Neural cell (in vitro differentiated cells): ENCODE data around the gene PRXL2A. TPM values are rescaled to one million over a fixed set of nuclear protein-coding genes. Genes with fewer than 3 reads are reported as not detected.

Source experiments
- H2AFZ ChIP-seq: fragments of 200-600, 300-800 bp; sonication (generic), shearing (Covaris generic); 2 replicates; pipeline ENCODE4 v1.6.0; 2014; ENCODE audit warnings: low read depth, mild to moderate bottlenecking, antibody characterized with exemption, low read length, moderate library complexity
- H3F3A ChIP-seq: fragments of 200-600 bp; shearing (Covaris generic); 2 replicates; pipeline ENCODE4 v1.6.1; 2016; ENCODE audit warnings: mild to moderate bottlenecking, moderate library complexity, mixed read lengths, antibody characterized with exemption, low read length; ENCODE audit not compliant: insufficient read depth, poor library complexity, severe bottlenecking
- H3K27ac ChIP-seq: fragments of 200-600, 300-800 bp; sonication (generic), shearing (Covaris generic); 2 replicates; pipeline ENCODE4 v1.5.1; 2014; ENCODE audit warnings: mild to moderate bottlenecking, low read length, moderate library complexity
- H3K27me3 ChIP-seq: fragments of 300-800, 200-600 bp; sonication (generic), shearing (Covaris generic); 2 replicates; pipeline ENCODE4 v1.6.0; 2014; ENCODE audit warnings: mild to moderate bottlenecking, low read depth, low read length, moderate library complexity; ENCODE audit not compliant: insufficient read depth
- H3K36me3 ChIP-seq: fragments of 300-800, 200-600 bp; sonication (generic), shearing (Covaris generic); 2 replicates; pipeline ENCODE4 v1.5.1; 2014; ENCODE audit warnings: mild to moderate bottlenecking, antibody characterized with exemption, low read length, moderate library complexity; ENCODE audit not compliant: insufficient read depth
- H3K4me2 ChIP-seq: fragments of 300-800, 200-600 bp; sonication (generic), shearing (Covaris generic); 2 replicates; pipeline ENCODE4 v1.6.0; 2014; ENCODE audit warnings: mild to moderate bottlenecking, low read length
- H3K4me3 ChIP-seq: fragments of 300-800, 200-600 bp; sonication (generic), shearing (Covaris generic); 2 replicates; pipeline ENCODE4 v1.5.1; 2014; ENCODE audit warnings: mild to moderate bottlenecking, low read length, moderate library complexity
- H3K79me2 ChIP-seq: fragments of 200-600 bp; shearing (Covaris generic); replicated peaks from 2 replicates; pipeline ENCODE4 v1.6.0; 2014; ENCODE audit warnings: mild to moderate bottlenecking, low read length, moderate library complexity; ENCODE audit not compliant: insufficient read depth
- H3K9ac ChIP-seq: fragments of 300-800, 200-600 bp; sonication (generic), shearing (Covaris generic); 2 replicates; pipeline ENCODE4 v1.6.1; 2016; ENCODE audit warnings: mild to moderate bottlenecking, low read length, mixed read lengths
- H3K9me2 ChIP-seq: fragments of 200-600 bp; shearing (Covaris generic); 2 replicates; pipeline ENCODE4 v1.6.1; 2016; ENCODE audit warnings: mild to moderate bottlenecking, low read length, mixed read lengths; ENCODE audit not compliant: insufficient read depth
- H3K9me3 ChIP-seq: fragments of 200-600, 300-800 bp; sonication (generic), shearing (Covaris generic); 2 replicates; pipeline ENCODE4 v1.6.1; 2016; ENCODE audit warnings: mild to moderate bottlenecking, mixed run types, low read length, moderate library complexity, mixed read lengths
- H4K20me1 ChIP-seq: fragments of 200-600 bp; shearing (Covaris generic); 2 replicates; pipeline ENCODE4 v1.6.1; 2016; ENCODE audit warnings: mild to moderate bottlenecking, mixed run types; ENCODE audit not compliant: insufficient read depth
- EP300 ChIP-seq: fragments of 450-650 bp; conservative IDR thresholded peaks from 2 replicates; pipeline ENCODE4 v1.6.1; 2014; ENCODE audit warnings: antibody characterized with exemption, mild to moderate bottlenecking, moderate library complexity; ENCODE audit not compliant: poor library complexity, severe bottlenecking
- EZH2 ChIP-seq: fragments of 200-600, 300-800 bp; shearing (Covaris generic), sonication (generic); IDR thresholded peaks from 2 replicates; pipeline ENCODE4 v1.6.1; 2014; ENCODE audit warnings: antibody characterized with exemption, low read length, borderline replicate concordance, mild to moderate bottlenecking; ENCODE audit not compliant: insufficient read depth, poor library complexity, severe bottlenecking
- MXI1 ChIP-seq: fragments of 450-650 bp; conservative IDR thresholded peaks from 2 replicates; pipeline ENCODE4 v1.6.1; 2014; ENCODE audit warnings: antibody characterized with exemption, mild to moderate bottlenecking; ENCODE audit not compliant: poor library complexity, severe bottlenecking
- POLR2AphosphoS5 ChIP-seq: IDR thresholded peaks from 2 replicates; pipeline ENCODE4 v1.6.1; 2012
- RAD21 ChIP-seq: fragments of 450-650 bp; conservative IDR thresholded peaks from 2 replicates; pipeline ENCODE4 v1.6.1; 2014; ENCODE audit warnings: antibody characterized with exemption, mild to moderate bottlenecking, moderate library complexity
- SMC3 ChIP-seq: fragments of 450-650 bp; conservative IDR thresholded peaks from 2 replicates; pipeline ENCODE4 v1.6.1; 2014; ENCODE audit warnings: antibody characterized with exemption, mild to moderate bottlenecking, moderate library complexity; ENCODE audit not compliant: poor library complexity
- TAF1 ChIP-seq: IDR thresholded peaks from 2 replicates; pipeline ENCODE4 v1.6.1; 2012; ENCODE audit warnings: low read depth
- polyA plus RNA-seq: library from polyadenylated mRNA; depleted of rRNA; stranded (reverse); fragments of >200 nt; gene quantifications from 2 replicates; pipeline ENCODE4 v1.2.3, GENCODE V29; 2014
- TF ChIP-seq, protein P1 (sequence below): IDR thresholded peaks from 2 replicates; pipeline ENCODE4 v1.6.1; 2012; ENCODE audit warnings: borderline replicate concordance
- TF ChIP-seq, protein P2 (sequence below): fragments of 450-650 bp; IDR thresholded peaks from 2 replicates; pipeline ENCODE4 v1.5.1; 2014; ENCODE audit warnings: antibody characterized with exemption, mild to moderate bottlenecking, moderate library complexity; ENCODE audit not compliant: poor library complexity, severe bottlenecking

PRXL2A gene
- polyA plus RNA-seq, 1 donor from 2014 or later: 60.5 TPM

DNA sequence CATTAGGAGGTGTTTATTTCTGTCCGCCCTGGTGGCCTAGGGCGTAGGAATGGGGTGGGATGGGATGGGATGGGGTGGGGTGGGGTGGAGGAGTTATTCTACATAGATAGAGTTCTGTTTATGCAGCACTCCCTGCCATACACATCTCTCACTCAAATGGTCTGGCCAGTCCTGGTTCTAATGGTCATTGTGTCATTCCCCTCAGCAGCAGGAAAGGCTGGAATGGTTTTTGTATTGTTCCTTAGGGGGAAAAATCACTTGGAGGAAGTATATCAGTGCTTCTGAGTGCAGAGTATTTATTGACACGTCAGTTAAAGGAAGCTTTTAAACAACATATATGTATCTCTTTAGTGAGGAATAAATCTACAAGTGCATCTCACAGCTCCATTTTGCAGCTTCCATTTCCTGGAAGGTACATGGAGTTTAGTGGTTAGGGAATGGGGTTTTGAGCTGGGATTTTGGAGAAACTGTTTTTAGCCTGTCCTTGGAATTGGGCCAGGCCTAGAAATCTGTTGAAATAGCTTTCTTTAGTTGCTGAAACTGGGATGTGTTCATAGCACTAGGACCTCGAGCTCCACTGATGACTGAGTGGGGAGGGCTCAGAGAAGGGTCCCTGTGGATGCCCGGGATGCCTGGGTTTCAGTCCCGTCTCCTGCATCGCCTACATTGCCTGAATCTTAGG is 54.1 kb downstream of the PRXL2A start:
- H3K9ac ChIP-seq: no peak overlapping the region

DNA sequence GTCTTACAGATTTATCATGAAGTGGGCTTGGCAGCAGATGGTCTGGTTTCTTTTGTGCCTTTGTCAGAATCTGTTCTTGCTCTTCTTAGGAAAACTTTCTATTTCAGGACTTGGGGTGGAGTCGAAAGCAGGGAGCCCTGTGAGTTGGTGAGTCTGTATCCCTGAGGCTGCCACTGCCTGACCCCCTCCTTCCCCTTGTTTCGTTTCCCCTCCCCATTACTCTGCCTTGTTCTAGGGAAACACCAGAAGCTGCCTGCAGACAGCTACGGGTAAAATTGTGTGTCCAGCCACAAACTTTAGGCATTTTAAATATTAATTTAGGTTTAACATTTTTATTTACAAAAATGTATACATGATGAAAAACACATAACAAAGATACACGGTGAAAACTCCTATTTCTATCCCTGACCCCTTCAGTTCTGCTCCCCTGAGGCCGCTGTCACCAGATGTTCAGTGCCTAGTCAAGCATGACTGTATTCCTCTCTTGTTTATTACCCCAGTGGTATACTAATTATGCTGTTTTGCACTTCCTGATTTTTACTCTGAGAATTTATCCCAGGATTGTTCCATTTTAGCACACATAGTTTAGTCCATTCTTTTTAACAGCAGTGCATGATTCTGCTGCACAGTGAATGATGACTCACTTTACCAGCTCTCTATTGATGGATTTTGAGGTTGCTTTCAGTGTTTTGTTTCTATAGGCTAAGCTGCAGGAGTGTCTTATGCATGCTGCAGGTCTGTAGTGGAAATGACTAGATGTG is 54.8 kb downstream of the PRXL2A start:
- Histone ChIP-seq H3K36me3 (no peaks in the 10 kb centered on the region), H3K27me3 (no peaks in the 10 kb centered on the region), H3K4me3 (no peak overlapping the region), H3K9me2 (no peaks in the 10 kb centered on the region), H3K4me2 (no peak overlapping the region), H2AFZ (no peak overlapping the region), H4K20me1 (no peaks in the 10 kb centered on the region), H3K9me3 (no peaks in the 10 kb centered on the region), H3K27ac (no peak overlapping the region), H3F3A (no peaks in the 10 kb centered on the region), H3K79me2 (peaks cover 83% of the 10 kb centered on the region), H3K9ac (no peak overlapping the region)
- TF ChIP-seq, protein P1, sequence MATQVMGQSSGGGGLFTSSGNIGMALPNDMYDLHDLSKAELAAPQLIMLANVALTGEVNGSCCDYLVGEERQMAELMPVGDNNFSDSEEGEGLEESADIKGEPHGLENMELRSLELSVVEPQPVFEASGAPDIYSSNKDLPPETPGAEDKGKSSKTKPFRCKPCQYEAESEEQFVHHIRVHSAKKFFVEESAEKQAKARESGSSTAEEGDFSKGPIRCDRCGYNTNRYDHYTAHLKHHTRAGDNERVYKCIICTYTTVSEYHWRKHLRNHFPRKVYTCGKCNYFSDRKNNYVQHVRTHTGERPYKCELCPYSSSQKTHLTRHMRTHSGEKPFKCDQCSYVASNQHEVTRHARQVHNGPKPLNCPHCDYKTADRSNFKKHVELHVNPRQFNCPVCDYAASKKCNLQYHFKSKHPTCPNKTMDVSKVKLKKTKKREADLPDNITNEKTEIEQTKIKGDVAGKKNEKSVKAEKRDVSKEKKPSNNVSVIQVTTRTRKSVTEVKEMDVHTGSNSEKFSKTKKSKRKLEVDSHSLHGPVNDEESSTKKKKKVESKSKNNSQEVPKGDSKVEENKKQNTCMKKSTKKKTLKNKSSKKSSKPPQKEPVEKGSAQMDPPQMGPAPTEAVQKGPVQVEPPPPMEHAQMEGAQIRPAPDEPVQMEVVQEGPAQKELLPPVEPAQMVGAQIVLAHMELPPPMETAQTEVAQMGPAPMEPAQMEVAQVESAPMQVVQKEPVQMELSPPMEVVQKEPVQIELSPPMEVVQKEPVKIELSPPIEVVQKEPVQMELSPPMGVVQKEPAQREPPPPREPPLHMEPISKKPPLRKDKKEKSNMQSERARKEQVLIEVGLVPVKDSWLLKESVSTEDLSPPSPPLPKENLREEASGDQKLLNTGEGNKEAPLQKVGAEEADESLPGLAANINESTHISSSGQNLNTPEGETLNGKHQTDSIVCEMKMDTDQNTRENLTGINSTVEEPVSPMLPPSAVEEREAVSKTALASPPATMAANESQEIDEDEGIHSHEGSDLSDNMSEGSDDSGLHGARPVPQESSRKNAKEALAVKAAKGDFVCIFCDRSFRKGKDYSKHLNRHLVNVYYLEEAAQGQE: no peak
- TF ChIP-seq, protein P2, sequence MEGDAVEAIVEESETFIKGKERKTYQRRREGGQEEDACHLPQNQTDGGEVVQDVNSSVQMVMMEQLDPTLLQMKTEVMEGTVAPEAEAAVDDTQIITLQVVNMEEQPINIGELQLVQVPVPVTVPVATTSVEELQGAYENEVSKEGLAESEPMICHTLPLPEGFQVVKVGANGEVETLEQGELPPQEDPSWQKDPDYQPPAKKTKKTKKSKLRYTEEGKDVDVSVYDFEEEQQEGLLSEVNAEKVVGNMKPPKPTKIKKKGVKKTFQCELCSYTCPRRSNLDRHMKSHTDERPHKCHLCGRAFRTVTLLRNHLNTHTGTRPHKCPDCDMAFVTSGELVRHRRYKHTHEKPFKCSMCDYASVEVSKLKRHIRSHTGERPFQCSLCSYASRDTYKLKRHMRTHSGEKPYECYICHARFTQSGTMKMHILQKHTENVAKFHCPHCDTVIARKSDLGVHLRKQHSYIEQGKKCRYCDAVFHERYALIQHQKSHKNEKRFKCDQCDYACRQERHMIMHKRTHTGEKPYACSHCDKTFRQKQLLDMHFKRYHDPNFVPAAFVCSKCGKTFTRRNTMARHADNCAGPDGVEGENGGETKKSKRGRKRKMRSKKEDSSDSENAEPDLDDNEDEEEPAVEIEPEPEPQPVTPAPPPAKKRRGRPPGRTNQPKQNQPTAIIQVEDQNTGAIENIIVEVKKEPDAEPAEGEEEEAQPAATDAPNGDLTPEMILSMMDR: no peak
- TF ChIP-seq TAF1 (no peak), POLR2AphosphoS5 (no peak), RAD21 (no peak), EP300 (no peak)

More for the DNA sequence above, 54.1 kb downstream of the PRXL2A start:
- Histone ChIP-seq H3K27ac (no peak overlapping the region), H3K27me3 (no peaks in the 10 kb centered on the region), H3K4me3 (no peak overlapping the region), H3K9me3 (no peaks in the 10 kb centered on the region), H3K36me3 (no peaks in the 10 kb centered on the region), H2AFZ (no peak overlapping the region), H3K79me2 (peaks cover 83% of the 10 kb centered on the region), H3F3A (no peaks in the 10 kb centered on the region), H4K20me1 (no peaks in the 10 kb centered on the region), H3K4me2 (no peak overlapping the region), H3K9me2 (no peaks in the 10 kb centered on the region)
- no peak for TF ChIP-seq TAF1
- TF ChIP-seq, protein P1: no peak
- no peak for TF ChIP-seq MXI1
- TF ChIP-seq EZH2: no peak
- no peak for TF ChIP-seq POLR2AphosphoS5
- no peak for TF ChIP-seq RAD21
- no peak for TF ChIP-seq EP300
- TF ChIP-seq SMC3: no peak
- TF ChIP-seq, protein P2: no peak
